Thoracic aorta (tissue), 2 donors: ENCODE results near the gene UNC45A. TPM values are rescaled to one million over a fixed set of nuclear protein-coding genes. Genes with fewer than 3 reads are reported as not detected.
A peak's percentile ranks its signal among the peaks of the same experiment; 100 is the strongest.

ENCODE experiments used
- ATAC-seq: fragments of 150-250 bp; one replicate; pipeline ENCODE4 v1.8.0; 2017; ENCODE audit warnings: low read depth; ENCODE audit not compliant: insufficient number of reproducible peaks, low FRiP score
- DNase-seq: peaks from one replicate; pipeline ENCODE4 v3.0.0-alpha.2; 2020; ENCODE audit warnings: low spot score
- H3K27ac ChIP-seq, 2 donors: fragments of 200-600 bp; sonication (generic); 1 replicate in 1 of 2; 2 replicates in 1 of 2; pipeline ENCODE4 v1.5.1; 2016; ENCODE audit warnings: mild to moderate bottlenecking in 2 of 2, moderate library complexity in 2 of 2
- H3K27me3 ChIP-seq: fragments of 200-600 bp; sonication (generic); replicated peaks from 2 replicates; pipeline ENCODE4 v1.6.0; 2016; ENCODE audit warnings: mild to moderate bottlenecking; ENCODE audit not compliant: insufficient read depth
- H3K36me3 ChIP-seq: fragments of 200-600 bp; sonication (generic); one replicate; pipeline ENCODE4 v1.5.1; 2016
- H3K4me1 ChIP-seq, 2 donors: fragments of 200-600 bp; sonication (generic); 1 replicate in 1 of 2; 2 replicates in 1 of 2; pipeline versions ENCODE4 v1.5.1 to v1.6.0; 2016; ENCODE audit warnings: low read depth in 2 of 2, mild to moderate bottlenecking in 1 of 2; ENCODE audit not compliant: control insufficient read depth in 1 of 2
- H3K4me3 ChIP-seq: fragments of 200-600 bp; sonication (generic); 2 replicates; pipeline ENCODE4 v1.5.1; 2016; ENCODE audit warnings: mild to moderate bottlenecking
- H3K9me3 ChIP-seq: fragments of 200-600 bp; sonication (generic); 2 replicates; pipeline ENCODE4 v1.5.1; 2016
- total RNA-seq, 2 donors: library from RNA; depleted of rRNA; stranded (reverse); fragments of >200 nt; gene quantifications; one replicate each; pipeline versions ENCODE4 v1.1.0 to v1.2.3, GENCODE V29; 2016
- TF ChIP-seq, protein P1 (sequence below): fragments of 200-600 bp; sonication (generic); IDR thresholded peaks from one replicate; pipeline ENCODE4 v1.5.1; 2019; ENCODE audit warnings: antibody characterized with exemption

Gene UNC45A
- total RNA-seq, 2 donors from 2014 or later = 54.0 to 65.5 TPM

DNA sequence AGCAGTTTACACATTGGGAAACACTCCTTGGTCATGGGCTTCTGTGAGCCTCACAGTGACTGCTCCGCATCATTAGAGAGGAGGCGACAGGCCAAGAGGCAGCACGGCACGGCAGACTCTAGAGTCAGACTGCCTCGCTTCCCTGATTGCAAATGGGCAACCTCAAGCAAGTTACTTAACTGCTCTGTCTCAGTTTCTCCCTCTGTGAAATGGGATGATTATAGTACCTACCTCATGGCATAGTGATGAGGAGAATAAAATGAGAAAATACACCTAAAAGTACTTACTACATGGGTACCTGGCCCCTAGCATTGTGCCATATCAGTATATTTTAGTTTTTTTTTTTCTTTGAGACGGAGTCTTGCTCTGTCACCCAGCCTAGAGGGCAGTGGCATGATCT lies 15.6 kb downstream of the UNC45A start:
- ATAC-seq (no peak), DNase-seq (no peak)
- H3K36me3 ChIP-seq = peaks cover 60% of the 10 kb centered on the region
- TF ChIP-seq, protein P1, sequence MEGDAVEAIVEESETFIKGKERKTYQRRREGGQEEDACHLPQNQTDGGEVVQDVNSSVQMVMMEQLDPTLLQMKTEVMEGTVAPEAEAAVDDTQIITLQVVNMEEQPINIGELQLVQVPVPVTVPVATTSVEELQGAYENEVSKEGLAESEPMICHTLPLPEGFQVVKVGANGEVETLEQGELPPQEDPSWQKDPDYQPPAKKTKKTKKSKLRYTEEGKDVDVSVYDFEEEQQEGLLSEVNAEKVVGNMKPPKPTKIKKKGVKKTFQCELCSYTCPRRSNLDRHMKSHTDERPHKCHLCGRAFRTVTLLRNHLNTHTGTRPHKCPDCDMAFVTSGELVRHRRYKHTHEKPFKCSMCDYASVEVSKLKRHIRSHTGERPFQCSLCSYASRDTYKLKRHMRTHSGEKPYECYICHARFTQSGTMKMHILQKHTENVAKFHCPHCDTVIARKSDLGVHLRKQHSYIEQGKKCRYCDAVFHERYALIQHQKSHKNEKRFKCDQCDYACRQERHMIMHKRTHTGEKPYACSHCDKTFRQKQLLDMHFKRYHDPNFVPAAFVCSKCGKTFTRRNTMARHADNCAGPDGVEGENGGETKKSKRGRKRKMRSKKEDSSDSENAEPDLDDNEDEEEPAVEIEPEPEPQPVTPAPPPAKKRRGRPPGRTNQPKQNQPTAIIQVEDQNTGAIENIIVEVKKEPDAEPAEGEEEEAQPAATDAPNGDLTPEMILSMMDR = no peak
- no peak overlapping the region for H3K4me3 ChIP-seq
- H3K27me3 ChIP-seq = no peaks in the 10 kb centered on the region
- H3K27ac ChIP-seq = no peak overlapping the region
- peaks cover 0 to 6% of the 10 kb centered on the region in 2 donors for H3K4me1 ChIP-seq
- no peaks in the 10 kb centered on the region for H3K9me3 ChIP-seq

DNA sequence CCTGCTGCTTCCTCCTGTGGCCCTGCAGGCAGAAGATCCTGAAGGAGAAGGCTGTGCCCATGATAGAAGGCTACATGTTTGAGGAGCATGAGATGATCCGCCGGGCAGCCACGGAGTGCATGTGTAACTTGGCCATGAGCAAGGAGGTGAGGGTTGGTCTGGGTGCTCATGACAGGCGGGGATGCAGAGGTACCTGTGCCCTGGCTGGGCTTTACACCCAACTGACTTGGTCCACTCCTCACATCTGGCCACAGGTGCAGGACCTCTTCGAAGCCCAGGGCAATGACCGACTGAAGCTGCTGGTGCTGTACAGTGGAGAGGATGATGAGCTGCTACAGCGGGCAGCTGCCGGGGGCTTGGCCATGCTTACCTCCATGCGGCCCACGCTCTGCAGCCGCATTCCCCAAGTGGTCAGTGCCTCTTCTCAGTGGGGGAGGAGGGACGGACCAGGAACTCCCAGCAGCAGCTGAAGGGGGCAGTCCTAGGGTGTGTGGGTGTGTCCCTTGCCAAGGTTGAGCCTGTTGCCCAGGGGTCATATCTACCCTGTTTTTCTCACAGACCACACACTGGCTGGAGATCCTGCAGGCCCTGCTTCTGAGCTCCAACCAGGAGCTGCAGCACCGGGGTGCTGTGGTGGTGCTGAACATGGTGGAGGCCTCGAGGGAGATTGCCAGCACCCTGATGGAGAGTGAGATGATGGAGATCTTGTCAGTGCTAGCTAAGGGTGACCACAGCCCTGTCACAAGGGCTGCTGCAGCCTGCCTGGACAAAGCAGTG lies 18.0 kb downstream of the UNC45A start:
- TF ChIP-seq, protein P1 = no peak
- Histone ChIP-seq H3K9me3 (no peaks in the 10 kb centered on the region), H3K36me3 (peaks cover 45% of the 10 kb centered on the region), H3K27me3 (no peaks in the 10 kb centered on the region), H3K4me3 (no peak overlapping the region), H3K4me1 (peaks cover 15 to 24% of the 10 kb centered on the region in 2 donors), H3K27ac (no peak overlapping the region)
- DNase-seq (no peak), ATAC-seq (no peak)

DNA sequence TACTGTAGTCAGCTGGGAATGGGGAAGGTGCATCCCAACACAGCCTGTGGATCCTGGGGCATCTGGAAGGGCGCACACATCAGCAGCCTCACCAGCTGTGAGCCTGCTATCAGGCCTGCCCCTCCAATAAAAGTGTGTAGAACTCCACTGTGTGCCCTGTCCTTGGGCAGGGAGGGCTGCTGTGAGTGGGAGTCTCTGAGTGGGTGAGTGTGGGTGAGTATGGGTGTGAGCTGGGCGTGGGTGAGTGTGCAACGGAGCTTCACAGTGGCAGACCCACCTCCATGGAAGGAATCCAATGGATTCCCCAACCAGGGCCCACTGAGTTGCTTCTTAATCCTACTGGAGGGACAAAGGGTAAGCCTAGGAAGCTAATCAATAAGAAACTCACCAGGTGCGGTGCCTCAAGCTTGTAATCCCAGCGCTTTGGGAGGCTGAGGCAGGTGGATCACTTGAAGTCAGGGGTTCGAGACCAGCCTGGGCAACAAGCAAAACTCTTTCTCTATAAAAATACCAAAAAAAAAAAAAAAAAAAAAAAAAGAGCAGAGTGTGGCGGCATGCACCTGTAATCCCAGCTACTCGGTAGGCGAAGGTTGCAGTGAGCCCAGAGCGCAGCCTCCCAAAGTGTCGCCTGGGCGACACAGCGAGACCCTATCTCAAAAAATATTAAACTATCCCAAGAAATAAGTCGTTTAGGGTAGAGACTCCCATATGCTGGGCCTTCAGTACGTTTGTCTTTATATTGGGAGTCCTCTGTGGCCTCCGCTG lies 19.0 kb downstream of the UNC45A start:
- peak overlapping the region; percentile 88 for H3K4me3 ChIP-seq
- H3K27ac ChIP-seq = peak overlapping the region in 1 of 2 donors; percentile 87
- ATAC-seq (no peak), DNase-seq (no peak)
- peaks cover 15 to 34% of the 10 kb centered on the region in 2 donors for H3K4me1 ChIP-seq
- TF ChIP-seq, protein P1 = no peak
- H3K9me3 ChIP-seq = no peaks in the 10 kb centered on the region
- peaks cover 38% of the 10 kb centered on the region for H3K36me3 ChIP-seq
- H3K27me3 ChIP-seq = no peaks in the 10 kb centered on the region

DNA sequence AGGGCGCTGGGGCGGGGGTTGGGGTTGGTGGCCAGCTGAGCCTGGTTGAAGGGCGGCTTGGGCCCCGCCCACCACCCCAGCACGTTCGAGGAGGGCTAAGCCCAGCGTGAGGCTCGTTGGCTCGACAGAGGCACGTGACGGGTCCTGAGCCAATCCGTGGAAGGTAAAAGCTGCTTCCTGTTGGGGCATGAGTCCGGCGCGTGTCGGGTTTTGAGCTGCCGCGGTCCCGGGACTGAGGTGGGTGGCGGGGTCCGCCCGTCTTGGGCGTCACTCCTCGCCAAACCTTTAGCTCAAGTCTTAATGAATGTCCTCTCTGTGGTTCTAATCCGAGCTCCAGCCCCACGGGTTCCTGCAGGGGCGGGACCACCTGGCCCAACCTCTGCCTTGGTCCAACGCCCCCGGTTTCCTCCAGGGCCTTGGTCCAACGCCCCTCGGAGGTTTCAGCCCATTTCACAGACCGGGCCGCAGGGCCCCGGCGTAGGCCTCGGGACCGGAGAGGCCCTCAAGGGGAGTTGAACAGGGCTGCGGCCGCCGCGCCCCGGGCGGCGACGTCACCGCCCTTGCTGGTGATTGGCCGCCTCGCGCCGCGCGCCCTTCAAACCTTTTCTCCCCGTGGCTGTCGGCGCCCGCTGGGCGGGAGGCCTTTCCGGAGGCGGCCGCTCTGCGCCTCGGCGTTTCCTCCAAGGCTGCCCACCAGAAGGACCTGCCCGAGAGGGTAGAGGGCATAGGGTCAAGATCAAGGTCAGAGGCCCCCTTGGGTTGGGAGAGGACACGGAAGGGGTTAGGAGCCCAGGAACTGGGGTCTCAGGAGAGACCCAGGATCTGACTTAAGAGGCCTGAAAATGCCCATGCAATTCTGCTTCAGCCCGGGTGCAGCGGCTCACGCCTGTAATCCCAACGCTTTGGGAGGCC lies 19.9 kb downstream of the UNC45A start, which contains the start of gene RCCD1:
Gene RCCD1, plus strand, starts transcription at position 173 of the 912 bp plus-strand sequence. CDS start 1,851 bp downstream, outside the sequence.
- H3K4me1 ChIP-seq = peaks cover 15 to 42% of the 10 kb centered on the region in 2 donors
- H3K36me3 ChIP-seq = peaks cover 30% of the 10 kb centered on the region
- TF ChIP-seq, protein P1 = no peak
- no peaks in the 10 kb centered on the region for H3K27me3 ChIP-seq
- H3K4me3 ChIP-seq = peak within 1 kb of the TSS; percentile 88
- no peaks in the 10 kb centered on the region for H3K9me3 ChIP-seq
- H3K27ac ChIP-seq = peak within 1 kb of the TSS; percentile 87 to 93
- peak; percentile 89 for DNase-seq
- peak; percentile 87 for ATAC-seq
